Measurements from ENCODE around the gene LTBP1.

The LTBP1 gene

DNA sequence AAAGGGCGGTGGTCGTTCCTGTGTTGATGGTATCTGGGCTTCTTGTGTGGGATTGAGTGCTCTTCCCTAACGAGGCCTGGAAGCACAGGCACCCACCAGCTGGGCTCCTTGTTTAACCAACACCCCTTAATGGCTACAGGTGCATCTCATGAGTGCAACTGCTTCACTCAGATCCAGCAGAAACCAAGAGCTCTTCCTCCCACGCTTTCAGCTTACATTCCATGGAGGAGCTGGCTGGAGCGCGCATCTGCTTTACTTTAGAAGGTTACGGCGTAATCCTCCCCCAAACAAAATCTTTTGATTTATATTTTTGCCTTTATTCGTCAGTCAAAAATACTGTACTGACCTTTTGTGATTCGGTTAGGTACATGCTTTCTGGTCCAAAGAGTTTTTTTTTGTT is 174.7 kb downstream of the LTBP1 start:
- DNase-seq, result no peak

DNA sequence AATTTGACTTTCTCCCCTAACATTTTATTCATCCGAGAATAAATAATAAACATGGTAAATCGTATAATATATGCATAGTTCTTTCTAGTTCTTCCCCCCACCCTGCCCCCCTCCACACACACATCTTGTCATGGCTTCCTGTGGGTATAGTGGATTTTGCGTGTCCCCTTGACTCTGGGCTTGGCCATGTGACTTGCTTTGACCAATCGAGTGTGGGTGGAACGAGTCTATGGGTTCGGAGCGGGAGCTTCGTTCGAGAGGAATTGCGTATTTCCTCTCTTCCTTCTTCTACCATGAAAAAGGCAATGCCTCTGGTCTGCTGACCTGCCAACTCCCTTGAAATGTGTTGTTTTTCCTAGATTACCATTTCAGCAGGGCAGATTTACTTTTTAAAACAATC is 175.2 kb downstream of the LTBP1 start:
- no peak for DNase-seq

DNA sequence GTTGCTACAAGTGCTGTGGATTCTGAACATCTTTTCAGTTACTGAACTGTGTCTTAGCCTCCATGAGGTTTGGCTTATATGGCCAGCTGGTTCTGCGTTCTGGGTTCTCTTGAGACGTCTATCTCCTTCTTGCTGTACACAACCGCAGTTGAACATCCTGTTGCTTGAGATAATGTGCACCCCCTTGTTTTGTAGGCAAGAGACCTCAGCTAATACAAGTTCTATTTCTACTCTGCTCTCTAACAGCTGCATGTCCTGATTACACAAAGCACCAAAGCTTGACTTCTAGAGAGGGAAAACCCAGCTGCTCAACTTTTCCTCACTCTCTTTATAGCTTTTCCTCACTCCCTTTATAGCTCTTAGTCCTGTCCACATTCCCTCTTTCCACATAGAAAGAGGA is 176.0 kb downstream of the LTBP1 start:
- no peak for DNase-seq

DNA sequence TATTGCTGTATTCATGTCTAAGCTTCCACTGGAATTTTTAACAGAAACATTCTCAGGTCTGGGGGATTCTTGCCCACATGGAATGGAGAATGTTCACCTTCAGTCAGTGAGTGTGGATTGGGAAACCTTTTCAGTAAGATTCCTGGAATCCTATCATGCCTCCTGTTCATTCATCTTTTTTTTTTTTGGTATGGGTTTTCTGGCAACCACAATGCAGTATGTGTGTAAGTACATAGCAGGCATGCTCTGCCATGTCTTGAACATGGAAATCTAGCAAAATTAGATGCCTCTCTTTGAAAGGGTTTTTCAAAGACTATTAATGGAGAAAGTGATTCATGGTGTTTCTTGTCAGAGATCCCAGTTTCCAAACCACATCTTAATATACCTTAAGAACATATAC is 176.5 kb downstream of the LTBP1 start:
- no peak for DNase-seq

DNA sequence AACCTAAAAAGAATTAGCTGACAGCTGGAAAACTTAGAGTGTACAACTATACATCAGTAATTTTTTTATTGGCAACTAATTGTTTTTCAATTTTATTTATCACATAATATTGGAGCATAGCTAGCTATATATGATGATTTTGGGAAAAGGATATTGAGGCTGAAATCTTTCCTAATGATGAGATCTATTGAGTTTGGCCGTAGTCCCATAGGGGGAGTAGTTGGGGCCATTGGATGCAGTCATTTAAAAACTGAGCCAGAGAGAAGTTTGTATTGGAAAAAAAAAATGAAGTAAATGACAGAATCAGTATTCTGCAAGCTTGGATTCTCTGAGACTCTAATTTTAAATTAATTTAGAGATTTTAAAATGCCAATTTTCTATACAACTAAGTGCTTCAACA is 179.8 kb downstream of the LTBP1 start:
- no peak for DNase-seq

DNA sequence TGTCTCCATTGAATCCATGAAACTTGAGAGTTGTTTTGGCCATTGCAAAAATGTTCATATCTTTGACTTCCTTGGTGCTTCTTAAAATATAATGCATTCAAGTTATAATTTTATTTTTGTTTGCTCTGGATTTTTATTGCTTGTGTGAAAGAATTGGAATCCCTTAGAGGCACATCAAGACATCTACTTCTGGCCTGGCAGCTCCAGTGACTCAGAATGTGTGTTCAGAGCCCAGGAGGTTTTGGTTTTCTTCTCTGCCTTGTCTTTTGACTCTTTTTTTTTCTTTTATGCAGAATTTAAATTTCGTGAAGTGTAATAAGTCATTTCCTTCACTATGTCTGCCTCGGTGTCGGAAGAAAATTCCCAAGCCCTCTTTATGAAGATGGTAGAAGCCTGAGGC is 180.2 kb downstream of the LTBP1 start:
- DNase-seq, result no peak

DNA sequence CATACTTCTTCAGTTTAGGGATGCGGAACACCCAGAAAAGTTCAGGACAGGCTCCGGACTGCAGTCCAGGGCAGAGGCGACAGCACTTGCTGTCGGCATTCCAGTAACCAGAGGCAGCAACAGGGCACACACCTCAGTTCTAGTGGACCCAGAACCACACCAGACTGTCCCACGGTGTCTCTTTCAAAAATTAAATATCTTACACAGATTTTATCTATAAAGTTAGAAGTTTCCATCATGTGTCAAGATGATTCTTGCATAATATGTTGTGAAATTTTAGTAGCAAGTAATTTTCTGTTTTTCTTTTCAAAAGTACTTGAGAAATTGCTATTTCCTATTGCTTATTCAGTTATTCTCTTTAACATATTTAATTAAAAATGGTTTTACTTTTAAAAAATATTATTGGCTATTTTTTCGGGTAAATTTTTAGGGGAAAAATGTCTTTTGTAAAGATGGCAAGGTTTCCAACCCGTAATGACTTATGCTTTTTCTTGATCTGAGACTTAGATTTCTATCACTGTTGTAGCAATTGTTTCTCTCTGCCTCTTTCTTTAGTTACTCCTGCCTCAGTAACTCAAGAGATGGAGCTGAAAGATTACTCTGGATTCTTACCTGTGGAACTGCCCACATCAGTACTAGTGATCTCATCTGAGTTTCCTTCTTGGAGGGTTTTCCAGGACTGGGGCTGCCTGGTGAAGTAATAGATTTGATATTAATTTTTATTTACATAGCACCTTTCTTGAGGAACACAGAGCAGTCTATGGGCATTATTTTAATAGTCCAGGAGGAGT is 182.7 kb downstream of the LTBP1 start:
- DNase-seq, result peak in 1 of 3 donors; percentile 20

DNA sequence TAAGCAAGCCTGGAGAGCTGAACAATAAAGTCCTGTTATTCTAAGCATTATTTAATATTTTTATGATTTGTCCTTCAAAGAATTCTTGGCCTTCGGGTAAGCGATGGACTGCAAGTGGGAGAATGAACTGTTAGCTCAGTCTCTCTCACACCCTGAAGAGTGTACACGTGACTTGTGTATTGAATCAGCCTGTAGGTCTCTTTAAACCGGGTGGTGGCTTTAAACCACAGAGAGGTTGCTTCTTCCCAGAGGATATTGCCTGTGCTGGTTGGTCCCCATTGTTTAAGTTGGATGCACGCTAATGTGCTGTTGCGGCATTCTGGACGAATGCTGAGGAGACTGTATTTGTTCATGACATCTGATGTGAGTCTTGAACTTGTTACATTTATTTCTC is 183.3 kb downstream of the LTBP1 start:
- DNase-seq, result no peak

DNA sequence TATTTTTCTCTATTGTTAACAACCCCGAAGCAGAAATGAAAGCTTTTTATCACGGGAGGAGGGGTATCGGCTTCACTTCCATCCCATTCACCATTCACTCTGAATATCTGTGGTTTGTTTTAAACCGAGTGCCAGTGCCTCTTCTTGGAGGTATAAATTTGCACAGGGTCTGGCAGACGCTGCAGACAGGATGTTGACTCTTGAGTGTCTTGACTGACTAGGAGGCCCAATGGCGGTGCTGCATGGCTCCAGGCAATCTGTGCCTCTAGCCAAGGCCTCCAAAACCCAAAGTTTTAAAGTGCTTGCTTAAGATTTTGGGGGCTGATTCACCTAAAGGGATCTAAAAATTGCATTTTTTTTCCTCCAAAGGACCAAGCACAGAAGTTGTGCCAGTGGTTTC is 183.8 kb downstream of the LTBP1 start:
- DNase-seq, result no peak

DNA sequence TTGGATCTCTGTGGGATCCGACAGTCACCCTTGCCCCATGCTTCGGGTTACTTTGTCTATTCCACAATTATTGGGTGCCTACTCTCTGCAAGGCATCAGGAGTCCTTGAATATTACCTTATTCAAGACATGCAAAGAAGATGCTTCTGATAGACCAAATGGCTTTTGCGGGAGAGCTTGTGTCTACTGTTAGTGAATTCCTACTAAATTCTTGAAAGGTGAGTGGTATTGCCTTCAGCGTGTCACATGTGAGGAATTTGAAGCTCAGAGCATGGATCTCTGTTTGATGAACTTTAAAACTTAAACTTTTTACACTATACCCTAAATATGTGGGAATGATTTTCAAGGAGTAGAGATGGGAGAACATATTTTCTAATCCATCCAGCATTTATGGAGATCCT is 184.4 kb downstream of the LTBP1 start:
- DNase-seq, result no peak

DNA sequence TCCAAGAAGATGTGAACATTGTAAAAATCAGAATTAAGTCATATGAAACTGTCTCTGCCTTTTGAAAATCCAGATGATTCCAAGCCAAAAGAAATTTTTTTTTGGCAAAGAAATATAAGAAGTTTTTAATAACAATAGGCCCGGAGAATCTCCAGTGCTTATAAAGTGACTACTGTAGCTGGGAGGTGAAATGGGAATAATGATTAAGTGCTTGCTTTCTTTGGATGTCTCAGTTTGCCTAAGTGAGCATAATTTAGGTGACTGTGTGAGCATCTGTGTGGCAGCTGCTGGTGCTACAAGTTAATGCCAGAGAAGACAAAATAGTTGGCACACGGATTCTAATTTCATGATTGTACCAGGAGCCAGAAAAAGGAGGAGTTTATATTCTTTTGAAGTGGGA is 185.0 kb downstream of the LTBP1 start:
- no peak for DNase-seq

DNA sequence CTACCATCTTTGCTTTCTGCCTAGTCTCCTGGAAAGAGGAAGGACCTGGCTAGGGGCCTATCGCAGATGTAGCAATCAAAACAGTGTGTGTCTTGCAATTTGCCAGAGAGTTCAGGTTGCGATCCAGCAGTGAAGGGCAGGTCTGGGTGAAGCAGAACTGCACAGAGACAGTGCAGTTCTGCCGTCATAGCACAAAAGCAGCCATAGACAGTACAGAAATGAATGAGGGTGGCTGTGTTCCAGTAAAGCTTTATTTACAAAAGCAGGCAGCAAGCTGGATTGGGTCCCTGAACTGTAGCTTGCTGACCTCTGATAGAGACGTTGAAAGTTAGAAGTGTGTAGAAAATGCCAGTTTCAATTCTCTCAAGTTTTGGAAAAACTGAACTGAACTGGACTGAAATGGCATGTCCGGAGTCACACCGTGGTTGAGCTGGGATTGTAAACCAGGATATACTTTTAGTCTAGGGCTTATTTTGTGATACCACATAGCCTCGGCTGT is 186.8 kb downstream of the LTBP1 start:
- peak in 2 of 3 donors; percentile 12 to 14 for DNase-seq

DNA sequence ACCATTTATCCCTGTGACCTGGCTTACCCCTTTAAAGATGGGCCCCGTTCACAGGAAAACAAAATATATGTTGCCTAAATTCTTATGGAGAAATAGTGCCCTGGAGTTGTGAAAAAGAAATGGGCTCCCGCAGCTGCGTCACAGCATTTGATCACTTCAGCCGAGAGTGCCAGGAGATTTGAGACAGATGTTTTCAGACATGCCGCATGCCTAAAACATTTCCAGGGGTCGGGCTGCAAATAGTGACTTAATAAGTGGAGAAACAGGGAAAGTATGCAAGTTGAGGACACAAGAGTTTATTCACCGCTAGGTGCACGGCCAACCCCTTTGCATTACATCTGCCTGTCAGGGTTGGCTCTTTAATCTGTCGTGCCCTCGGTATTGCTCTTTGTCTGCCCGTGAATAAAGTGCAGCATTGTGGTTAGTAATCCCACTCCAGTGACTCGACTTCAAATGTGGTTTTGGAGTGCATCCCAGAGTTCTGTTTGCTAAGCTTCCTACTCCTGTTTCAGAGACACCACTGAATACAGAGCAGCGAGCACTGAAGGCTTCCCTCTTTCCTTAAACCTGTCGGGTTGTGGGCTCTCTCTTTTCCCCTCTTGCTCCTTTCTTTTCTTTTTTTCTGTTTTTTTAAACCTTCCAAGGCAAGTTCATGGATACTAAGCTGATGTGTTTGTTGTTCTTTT is 187.5 kb downstream of the LTBP1 start:
- DNase-seq, result no peak

DNA sequence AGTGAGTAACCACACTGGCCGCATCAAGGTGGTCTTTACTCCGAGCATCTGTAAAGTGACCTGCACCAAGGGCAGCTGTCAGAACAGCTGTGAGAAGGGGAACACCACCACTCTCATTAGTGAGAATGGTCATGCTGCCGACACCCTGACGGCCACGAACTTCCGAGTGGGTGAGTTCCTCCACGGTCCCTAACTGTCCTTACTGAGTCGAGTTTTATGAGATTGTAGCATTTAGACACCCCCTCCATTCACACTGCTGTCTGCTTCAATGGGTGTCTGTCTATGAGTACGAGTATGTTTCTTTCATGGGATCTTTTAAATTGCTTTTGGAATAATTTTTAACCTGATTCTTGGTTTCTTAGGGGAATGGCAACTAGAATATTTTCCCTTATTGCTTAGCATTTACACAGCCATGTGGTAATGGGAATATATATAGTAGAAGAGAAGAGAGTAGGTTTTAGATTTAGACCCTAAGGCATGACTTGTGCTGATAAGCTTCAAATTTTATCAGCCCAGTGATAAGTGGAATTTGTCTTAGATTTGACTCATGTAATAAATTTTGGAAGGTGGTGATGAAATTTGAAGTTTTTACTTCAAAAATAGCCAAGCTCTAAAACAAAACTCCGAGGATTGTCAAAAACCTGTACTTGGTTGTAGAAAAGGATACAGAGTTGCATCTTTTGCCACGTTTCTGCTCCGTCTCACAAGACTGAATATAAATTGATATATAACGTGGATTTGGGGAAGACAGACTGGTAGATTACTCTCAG is 188.2 kb downstream of the LTBP1 start:
- no peak for DNase-seq

DNA sequence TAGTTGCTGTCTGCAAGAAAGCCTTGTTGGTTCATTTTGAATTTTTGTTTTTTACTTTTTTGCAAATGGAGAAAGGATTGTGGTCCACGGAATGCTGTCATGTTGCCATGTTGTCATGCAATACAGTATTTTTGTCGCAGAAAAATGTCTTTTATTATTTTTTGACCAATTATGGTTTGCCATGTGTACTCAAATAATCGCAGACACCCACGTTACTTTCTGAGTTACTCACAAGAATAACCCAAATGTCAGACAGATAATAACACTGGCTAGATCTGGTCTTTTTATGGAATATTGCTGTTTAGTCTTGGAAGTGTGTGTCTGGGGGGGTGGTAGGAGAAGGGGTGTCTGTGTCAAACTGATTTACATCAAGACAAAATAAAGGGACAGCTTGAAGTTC is 188.9 kb downstream of the LTBP1 start:
- DNase-seq, result no peak

DNA sequence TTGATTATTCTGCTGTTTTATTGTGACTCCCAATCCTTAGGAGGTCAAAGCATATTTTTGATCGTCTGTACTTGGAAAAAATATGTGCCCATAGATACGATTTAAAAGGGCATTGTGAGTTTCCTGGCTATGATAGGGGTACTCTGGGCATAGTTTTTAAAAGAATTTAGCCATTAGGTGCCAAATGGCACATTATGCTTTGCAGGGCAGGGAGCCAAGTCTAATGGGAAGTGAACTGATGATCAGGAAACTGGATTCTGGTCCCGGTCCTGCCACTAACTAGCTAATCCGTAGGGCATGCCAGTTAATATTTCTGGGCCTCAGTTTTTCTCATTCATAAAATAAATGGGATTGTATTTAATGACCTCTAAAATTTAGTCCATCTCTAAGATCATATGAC is 189.3 kb downstream of the LTBP1 start:
- DNase-seq, result no peak

DNA sequence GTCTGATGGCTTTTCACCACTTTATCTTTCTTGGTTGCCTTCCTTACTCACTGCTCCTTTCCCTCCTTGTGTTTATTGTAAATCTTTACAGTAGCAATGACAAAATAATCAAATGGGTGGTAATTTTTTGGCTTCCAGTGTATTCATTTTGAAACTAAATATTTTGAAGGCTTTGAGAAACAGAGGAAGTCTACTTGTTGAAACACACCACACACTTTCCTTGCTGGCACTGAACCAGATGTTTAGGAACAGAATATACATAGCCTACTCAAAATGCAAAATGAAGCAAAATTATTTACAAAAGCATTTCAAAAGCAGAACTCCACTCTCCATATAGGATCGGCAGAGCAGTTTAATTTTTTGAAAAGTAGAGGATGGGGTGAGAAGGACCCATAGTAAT is 189.8 kb downstream of the LTBP1 start:
- DNase-seq, result peak in 1 of 3 donors; percentile 8

DNA sequence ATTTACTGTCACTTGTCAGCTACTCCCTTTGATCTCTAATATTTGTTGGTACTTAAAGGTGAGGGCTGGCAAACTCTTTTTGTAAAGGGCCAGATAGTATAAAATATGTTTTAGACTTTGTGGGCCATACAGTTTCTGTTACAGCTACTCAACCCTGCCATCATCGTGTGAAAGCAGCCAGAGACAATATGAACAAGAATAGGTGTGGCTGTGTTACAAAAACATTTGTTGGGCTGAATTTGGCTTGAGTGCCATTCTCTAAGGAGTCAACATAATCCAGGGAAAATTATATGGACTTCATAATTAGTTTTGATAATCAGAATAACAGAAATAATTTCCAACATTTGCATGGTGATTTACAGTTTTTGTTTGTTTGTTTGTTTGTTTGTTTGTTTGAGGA is 190.6 kb downstream of the LTBP1 start:
- no peak for DNase-seq

DNA sequence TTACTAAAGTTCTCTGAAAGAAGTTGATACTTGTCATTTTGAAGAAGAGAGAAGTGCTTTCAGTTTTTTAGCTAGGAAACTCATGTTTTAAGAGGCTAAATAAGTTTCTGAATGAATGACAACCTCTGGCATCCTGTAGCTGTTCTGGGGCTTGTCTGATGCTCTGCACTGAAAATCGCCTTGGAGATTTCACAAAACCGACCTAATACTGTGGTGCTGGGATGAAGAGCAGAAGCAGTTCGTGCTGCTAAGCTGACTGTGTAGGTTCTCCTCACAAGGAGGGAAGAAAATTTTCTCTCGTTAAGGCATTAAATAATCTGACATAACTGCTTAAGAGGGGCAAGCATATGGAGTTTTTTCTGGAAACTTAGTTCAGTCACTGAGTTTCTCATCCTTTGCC is 193.2 kb downstream of the LTBP1 start:
- DNase-seq, result no peak

DNA sequence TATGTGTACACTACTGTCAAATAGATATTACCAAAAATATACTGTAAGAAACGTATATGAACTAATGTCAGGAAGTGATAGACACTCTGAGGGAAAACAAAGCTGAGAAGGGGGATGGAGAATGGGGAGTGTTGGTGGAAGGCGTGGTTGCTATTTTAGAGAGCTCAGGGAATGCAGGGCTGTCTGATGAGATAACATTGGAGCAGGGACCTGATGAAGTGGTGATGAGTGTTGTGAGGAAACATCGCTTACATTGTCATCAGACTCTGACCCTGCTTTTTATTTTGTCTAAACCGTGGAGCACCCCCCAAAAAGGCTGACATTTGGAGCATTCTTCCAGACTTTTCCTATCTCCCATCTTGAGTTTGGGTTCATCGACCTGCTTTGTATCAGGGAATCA is 194.7 kb downstream of the LTBP1 start:
- DNase-seq, result no peak

DNA sequence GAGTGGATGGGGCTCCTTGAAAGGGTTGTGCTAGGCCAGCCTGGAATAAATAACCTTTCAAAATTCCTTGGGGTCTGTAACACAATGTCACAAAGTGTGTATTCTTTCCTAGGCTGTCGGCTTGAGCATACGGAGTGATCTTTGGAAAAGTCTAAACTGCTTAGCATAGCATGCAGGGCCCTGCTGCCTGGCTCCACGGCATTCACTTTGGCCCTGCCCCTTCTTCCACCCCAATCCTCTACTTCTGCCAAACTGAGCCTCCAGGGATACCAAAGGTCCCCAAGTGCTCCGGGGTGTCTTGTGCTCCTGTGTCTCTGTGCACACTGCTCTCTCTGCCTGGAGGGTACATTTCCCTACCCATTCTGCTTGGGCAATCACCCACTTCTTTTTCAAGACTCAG is 196.1 kb downstream of the LTBP1 start:
- DNase-seq, result no peak

DNA sequence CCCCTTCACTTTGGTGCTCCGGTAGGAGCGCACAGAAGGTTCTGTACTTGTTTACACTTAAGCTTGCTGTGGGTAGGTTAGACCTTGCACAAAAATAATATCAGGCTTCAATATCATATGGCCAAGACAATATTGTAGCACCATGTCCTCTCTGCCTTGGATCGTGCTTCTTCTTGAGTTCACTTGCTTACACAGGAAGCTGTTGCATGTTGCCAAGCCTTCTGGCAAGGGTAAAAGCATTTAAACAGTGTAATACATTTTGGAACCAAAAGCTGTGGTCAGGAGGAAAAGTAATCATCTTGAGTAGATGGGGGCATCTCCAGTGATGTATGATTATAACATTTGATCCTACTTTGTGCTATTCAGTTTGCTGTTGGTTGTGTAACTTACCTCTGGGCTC is 197.5 kb downstream of the LTBP1 start:
- no peak for DNase-seq

DNA sequence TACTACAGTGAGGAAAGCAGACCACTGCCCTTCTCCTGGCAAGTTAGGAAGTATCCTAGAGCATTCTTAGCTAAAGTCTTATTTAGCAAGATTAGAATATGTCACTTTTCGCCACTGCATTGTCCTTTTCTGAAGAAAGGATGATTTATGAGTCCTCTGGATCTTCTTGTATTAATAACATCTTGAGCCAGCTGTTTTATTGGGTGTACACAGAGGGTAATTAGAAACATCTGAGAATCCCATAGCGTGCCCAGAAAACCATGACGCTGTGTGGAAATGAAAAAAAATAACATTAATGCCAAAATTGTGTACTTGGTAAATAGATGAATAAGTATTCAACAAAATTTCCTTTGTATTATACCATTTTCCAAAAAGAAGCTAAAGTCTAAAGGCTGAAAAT is 198.7 kb downstream of the LTBP1 start:
- no peak for DNase-seq

DNA sequence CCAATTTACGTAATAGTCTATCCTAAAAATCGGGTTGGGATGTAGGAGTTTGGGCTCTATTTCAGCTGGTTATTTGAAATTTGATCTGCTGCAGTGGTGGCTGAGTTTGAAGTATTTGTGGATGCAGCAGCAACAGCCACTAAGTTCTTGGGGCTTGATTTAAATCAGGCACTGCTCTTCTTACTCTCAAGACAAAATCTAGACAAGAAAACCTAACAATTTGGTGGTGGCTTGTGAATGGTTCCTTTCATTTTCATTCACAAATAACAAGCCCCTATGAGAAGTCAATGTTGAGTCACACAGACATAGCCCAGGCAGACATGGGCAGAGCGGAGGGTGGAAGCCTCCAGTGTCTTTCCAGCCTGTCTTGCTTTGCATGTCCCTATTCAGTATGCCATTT is 199.3 kb downstream of the LTBP1 start:
- no peak for DNase-seq
